Ovary (tissue), 3 donors: ENCODE data around the gene EPB41L4B.

Experiments used
- POLR2A ChIP-seq: fragments of 450-650 bp; IDR thresholded peaks from one replicate; pipeline ENCODE4 v1.6.1; 2017; ENCODE audit warnings: antibody characterized with exemption, mild to moderate bottlenecking, moderate library complexity
- TF ChIP-seq, protein P1 (sequence below), 3 donors: fragments of 450-650 bp in 2 of 3; fragments of 200-600 bp in 1 of 3; IDR thresholded peaks; one replicate each; pipeline versions ENCODE4 v1.5.1 to v1.8.0; 2016 to 2022; ENCODE audit warnings: antibody characterized with exemption in 3 of 3, mild to moderate bottlenecking in 1 of 3
- donor health status: DM: no; HTN: no; CAD: no.

GRCh38 chr9:109289186-109289585, 31.7 kb downstream of the EPB41L4B start:
- TF ChIP-seq POLR2A: no peak
- TF ChIP-seq, protein P1, sequence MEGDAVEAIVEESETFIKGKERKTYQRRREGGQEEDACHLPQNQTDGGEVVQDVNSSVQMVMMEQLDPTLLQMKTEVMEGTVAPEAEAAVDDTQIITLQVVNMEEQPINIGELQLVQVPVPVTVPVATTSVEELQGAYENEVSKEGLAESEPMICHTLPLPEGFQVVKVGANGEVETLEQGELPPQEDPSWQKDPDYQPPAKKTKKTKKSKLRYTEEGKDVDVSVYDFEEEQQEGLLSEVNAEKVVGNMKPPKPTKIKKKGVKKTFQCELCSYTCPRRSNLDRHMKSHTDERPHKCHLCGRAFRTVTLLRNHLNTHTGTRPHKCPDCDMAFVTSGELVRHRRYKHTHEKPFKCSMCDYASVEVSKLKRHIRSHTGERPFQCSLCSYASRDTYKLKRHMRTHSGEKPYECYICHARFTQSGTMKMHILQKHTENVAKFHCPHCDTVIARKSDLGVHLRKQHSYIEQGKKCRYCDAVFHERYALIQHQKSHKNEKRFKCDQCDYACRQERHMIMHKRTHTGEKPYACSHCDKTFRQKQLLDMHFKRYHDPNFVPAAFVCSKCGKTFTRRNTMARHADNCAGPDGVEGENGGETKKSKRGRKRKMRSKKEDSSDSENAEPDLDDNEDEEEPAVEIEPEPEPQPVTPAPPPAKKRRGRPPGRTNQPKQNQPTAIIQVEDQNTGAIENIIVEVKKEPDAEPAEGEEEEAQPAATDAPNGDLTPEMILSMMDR (IDR thresholded peaks at IDR 0.05): no peak
